ENCODE data around the gene NT5C1B. TPM values are rescaled to one million over a fixed set of nuclear protein-coding genes. Genes with fewer than 3 reads are reported as not detected.

Gene NT5C1B
- total and polyA plus RNA-seq, 10 of the 15 experiments (the other 5 are each of a cell fraction or from before 2014, with no cell fraction given): 0.40 to 0.44 TPM; not detected in 8

DNA sequence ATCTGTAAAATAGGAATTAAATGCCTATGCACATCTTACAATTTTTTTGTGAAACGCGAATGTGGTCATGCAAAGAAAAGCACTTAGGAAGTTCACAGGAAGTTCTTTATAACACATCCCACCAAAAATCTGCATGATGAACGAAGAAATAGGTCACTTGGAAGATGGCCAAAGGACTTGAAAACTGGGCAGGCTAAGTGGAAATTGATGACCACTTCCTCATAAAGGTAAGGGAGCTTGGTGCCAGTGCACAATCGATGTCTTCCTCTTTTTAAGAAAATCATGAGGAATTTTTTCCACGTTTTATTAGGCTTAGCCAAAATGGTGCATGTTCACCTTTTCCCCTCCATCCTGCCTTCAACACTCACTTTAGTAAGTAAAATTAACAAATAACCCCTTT, 8.2 kb upstream of the NT5C1B start (continued):
- TF ChIP-seq SPI1 (IDR thresholded peaks at IDR 0.05; ENCODE audit: borderline replicate concordance, insufficient read depth, low read depth, low read length): no peak
- TF ChIP-seq, protein P1, sequence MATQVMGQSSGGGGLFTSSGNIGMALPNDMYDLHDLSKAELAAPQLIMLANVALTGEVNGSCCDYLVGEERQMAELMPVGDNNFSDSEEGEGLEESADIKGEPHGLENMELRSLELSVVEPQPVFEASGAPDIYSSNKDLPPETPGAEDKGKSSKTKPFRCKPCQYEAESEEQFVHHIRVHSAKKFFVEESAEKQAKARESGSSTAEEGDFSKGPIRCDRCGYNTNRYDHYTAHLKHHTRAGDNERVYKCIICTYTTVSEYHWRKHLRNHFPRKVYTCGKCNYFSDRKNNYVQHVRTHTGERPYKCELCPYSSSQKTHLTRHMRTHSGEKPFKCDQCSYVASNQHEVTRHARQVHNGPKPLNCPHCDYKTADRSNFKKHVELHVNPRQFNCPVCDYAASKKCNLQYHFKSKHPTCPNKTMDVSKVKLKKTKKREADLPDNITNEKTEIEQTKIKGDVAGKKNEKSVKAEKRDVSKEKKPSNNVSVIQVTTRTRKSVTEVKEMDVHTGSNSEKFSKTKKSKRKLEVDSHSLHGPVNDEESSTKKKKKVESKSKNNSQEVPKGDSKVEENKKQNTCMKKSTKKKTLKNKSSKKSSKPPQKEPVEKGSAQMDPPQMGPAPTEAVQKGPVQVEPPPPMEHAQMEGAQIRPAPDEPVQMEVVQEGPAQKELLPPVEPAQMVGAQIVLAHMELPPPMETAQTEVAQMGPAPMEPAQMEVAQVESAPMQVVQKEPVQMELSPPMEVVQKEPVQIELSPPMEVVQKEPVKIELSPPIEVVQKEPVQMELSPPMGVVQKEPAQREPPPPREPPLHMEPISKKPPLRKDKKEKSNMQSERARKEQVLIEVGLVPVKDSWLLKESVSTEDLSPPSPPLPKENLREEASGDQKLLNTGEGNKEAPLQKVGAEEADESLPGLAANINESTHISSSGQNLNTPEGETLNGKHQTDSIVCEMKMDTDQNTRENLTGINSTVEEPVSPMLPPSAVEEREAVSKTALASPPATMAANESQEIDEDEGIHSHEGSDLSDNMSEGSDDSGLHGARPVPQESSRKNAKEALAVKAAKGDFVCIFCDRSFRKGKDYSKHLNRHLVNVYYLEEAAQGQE (IDR thresholded peaks at IDR 0.05; ENCODE audit: low read depth, low read length): no peak
- no peak for TF ChIP-seq POLR2AphosphoS2 (IDR thresholded peaks at IDR 0.05; ENCODE audit: low read depth, low read length)
- TF ChIP-seq, protein P2, sequence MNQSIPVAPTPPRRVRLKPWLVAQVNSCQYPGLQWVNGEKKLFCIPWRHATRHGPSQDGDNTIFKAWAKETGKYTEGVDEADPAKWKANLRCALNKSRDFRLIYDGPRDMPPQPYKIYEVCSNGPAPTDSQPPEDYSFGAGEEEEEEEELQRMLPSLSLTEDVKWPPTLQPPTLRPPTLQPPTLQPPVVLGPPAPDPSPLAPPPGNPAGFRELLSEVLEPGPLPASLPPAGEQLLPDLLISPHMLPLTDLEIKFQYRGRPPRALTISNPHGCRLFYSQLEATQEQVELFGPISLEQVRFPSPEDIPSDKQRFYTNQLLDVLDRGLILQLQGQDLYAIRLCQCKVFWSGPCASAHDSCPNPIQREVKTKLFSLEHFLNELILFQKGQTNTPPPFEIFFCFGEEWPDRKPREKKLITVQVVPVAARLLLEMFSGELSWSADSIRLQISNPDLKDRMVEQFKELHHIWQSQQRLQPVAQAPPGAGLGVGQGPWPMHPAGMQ (IDR thresholded peaks at IDR 0.05; ENCODE audit: borderline replicate concordance): no peak
- TF ChIP-seq JUND (IDR thresholded peaks at IDR 0.05; ENCODE audit: low read depth, low read length): no peak

DNA sequence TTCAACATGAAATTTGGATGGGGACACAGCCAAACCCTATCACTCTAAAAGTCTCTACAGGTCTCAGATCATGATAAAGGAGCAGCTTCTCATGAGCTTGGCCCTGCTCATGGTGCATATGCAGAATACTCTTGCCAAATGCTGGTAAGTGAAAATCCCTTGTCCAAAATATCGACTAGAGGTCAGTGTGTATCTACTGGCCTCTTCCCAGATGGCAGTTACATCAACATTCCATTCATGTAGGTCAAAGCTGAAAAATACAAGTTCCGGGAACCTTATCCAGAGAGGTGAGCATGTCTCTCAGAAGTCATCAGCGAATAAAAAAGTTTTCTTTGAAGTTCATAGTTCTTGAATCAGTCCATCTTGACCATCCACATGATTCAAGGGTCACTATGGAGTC, 7.6 kb upstream of the NT5C1B start:
- no TSS peak for BruUV-seq (replicated peaks)
- Histone ChIP-seq H3K4me3 (no peak overlapping the region), H4K20me1 (ENCODE audit: control insufficient read depth, insufficient read depth) (no peaks in the 10 kb centered on the region), H3K27ac (ENCODE audit: control insufficient read depth, insufficient read depth) (no peak overlapping the region), H3K9me3 (replicated peaks; ENCODE audit: control insufficient read depth, insufficient read depth, low read length) (no peaks in the 10 kb centered on the region), H3K4me1 (ENCODE audit: control insufficient read depth, insufficient read depth, low read length) (no peaks in the 10 kb centered on the region), H3K4me2 (ENCODE audit: control insufficient read depth, insufficient read depth) (no peak overlapping the region), H3K79me2 (ENCODE audit: control insufficient read depth, insufficient read depth, low read length) (no peaks in the 10 kb centered on the region), H3K27me3 (replicated peaks in 1 of 2; ENCODE audit: control insufficient read depth in 2 of 2, insufficient read depth in 2 of 2, low read length in 1 of 2) (no peaks in the 10 kb centered on the region), H2AFZ (ENCODE audit: control insufficient read depth, low read depth, low read length) (no peak overlapping the region), H3K36me3 (ENCODE audit: control insufficient read depth in 2 of 2, insufficient read depth in 2 of 2, low read length in 1 of 2) (no peaks in the 10 kb centered on the region), H3K9ac (ENCODE audit: control insufficient read depth, insufficient read depth, low read length) (no peak overlapping the region)
- intact Hi-C loops (cut with micrococcal nuclease; ENCODE audit: unreplicated experiment): no loop called here
- DNase-seq (ENCODE audit: low read depth, low spot score) (no peak), ATAC-seq (no peak), FAIRE-seq (no peak)
- in situ Hi-C loops (cut with MboI): no loop called here
- 61% methylated on average over 3 of the region's 3 CpGs for WGBS (ENCODE audit: insufficient coverage, insufficient replicate concordance, low lambda C conversion rate, missing lambda C conversion rate)
- SMC1A ChIA-PET (ENCODE audit: uncharacterized antibody, unreplicated experiment): no interaction called here
- CTCF ChIA-PET: no interaction called here
- POLR2A ChIA-PET: no interaction called here
- RAD21 ChIA-PET (ENCODE audit: unreplicated experiment): no interaction called here
- TF ChIP-seq, protein P3, sequence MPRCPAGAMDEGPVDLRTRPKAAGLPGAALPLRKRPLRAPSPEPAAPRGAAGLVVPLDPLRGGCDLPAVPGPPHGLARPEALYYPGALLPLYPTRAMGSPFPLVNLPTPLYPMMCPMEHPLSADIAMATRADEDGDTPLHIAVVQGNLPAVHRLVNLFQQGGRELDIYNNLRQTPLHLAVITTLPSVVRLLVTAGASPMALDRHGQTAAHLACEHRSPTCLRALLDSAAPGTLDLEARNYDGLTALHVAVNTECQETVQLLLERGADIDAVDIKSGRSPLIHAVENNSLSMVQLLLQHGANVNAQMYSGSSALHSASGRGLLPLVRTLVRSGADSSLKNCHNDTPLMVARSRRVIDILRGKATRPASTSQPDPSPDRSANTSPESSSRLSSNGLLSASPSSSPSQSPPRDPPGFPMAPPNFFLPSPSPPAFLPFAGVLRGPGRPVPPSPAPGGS (IDR thresholded peaks at IDR 0.05; ENCODE audit: borderline replicate concordance, insufficient read depth, low read depth, low read length, poor library complexity, severe bottlenecking): no peak
- no peak for TF ChIP-seq RBBP5 (conservative IDR thresholded peaks at IDR 0.05)
- TF ChIP-seq MYB (IDR thresholded peaks at IDR 0.05; ENCODE audit: borderline replicate concordance, low read depth, low read length): no peak
- no peak for TF ChIP-seq YY1 (IDR thresholded peaks at IDR 0.05; ENCODE audit: low read depth, low read length)
- TF ChIP-seq, protein P4, sequence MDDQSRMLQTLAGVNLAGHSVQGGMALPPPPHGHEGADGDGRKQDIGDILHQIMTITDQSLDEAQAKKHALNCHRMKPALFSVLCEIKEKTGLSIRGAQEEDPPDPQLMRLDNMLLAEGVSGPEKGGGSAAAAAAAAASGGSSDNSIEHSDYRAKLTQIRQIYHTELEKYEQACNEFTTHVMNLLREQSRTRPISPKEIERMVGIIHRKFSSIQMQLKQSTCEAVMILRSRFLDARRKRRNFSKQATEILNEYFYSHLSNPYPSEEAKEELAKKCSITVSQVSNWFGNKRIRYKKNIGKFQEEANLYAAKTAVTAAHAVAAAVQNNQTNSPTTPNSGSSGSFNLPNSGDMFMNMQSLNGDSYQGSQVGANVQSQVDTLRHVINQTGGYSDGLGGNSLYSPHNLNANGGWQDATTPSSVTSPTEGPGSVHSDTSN (IDR thresholded peaks at IDR 0.05; ENCODE audit: insufficient replicate concordance, low read depth, low read length): no peak
- no peak for TF ChIP-seq EGR1 (IDR thresholded peaks at IDR 0.05; ENCODE audit: borderline replicate concordance in 1 of 2, low read depth in 2 of 2, low read length in 2 of 2)
- TF ChIP-seq SUPT20H (IDR thresholded peaks at IDR 0.05; ENCODE audit: borderline replicate concordance, control insufficient read depth, low read depth, low read length): no peak
- no peak for TF ChIP-seq SP1 (IDR thresholded peaks at IDR 0.05; ENCODE audit: low read depth, low read length)
- no peak for TF ChIP-seq NFIC (IDR thresholded peaks at IDR 0.05; ENCODE audit: low read depth, low read length)

All from GM12878 (cell line).